ENCODE measurements around the gene ARHGAP15. TPM values are rescaled to one million over a fixed set of nuclear protein-coding genes. Genes with fewer than 3 reads are reported as not detected.

Gene ARHGAP15
- total and polyA plus RNA-seq, 2 donors (not counting 1 experiment from before 2014, with no cell fraction given): 0.07 TPM; not detected in 1

GRCh38 chr2:143246815-143247744 is 117.9 kb downstream of the ARHGAP15 start:
- no peaks in the 10 kb centered on the region for H4K20me1 ChIP-seq (ENCODE audit: control insufficient read depth, extremely low read depth, insufficient read depth, low read length)
- H2AFZ ChIP-seq (ENCODE audit: low read length): no peak overlapping the region
- TF ChIP-seq, protein P1, sequence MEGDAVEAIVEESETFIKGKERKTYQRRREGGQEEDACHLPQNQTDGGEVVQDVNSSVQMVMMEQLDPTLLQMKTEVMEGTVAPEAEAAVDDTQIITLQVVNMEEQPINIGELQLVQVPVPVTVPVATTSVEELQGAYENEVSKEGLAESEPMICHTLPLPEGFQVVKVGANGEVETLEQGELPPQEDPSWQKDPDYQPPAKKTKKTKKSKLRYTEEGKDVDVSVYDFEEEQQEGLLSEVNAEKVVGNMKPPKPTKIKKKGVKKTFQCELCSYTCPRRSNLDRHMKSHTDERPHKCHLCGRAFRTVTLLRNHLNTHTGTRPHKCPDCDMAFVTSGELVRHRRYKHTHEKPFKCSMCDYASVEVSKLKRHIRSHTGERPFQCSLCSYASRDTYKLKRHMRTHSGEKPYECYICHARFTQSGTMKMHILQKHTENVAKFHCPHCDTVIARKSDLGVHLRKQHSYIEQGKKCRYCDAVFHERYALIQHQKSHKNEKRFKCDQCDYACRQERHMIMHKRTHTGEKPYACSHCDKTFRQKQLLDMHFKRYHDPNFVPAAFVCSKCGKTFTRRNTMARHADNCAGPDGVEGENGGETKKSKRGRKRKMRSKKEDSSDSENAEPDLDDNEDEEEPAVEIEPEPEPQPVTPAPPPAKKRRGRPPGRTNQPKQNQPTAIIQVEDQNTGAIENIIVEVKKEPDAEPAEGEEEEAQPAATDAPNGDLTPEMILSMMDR (conservative IDR thresholded peaks at IDR 0.05 in 1 of 2, IDR thresholded peaks at IDR 0.05 in 1 of 2; ENCODE audit: low read depth in 1 of 2, low read length in 2 of 2): no peak
- TF ChIP-seq EZH2 (IDR thresholded peaks at IDR 0.05; ENCODE audit: low read length, missing control alignments): no peak
- no peaks in the 10 kb centered on the region for H3K27me3 ChIP-seq (ENCODE audit: control insufficient read depth, insufficient read depth, low read length)
- H3K36me3 ChIP-seq (ENCODE audit: control insufficient read depth, insufficient read depth, low read length): no peaks in the 10 kb centered on the region
- H3K4me1 ChIP-seq (ENCODE audit: control insufficient read depth, extremely low read depth, insufficient read depth, low read length): no peaks in the 10 kb centered on the region
- no peaks in the 10 kb centered on the region for H3K9me3 ChIP-seq (ENCODE audit: control insufficient read depth, insufficient read depth, low read depth, low read length)
- no peak overlapping the region for H3K27ac ChIP-seq (ENCODE audit: insufficient read depth, low read length)
- no peak for DNase-seq (ENCODE audit: low read depth in 2 of 2)
- no peak overlapping the region for H3K4me3 ChIP-seq (replicated peaks in 1 of 4; ENCODE audit: control extremely low read depth in 1 of 4, insufficient read depth in 1 of 4, low read depth in 3 of 4, low read length in 4 of 4)
- H3K79me2 ChIP-seq (ENCODE audit: control insufficient read depth, insufficient read depth, low read length): no peaks in the 10 kb centered on the region
- no peak overlapping the region for H3K4me2 ChIP-seq (ENCODE audit: extremely low read depth, insufficient read depth, low read length)
- H3K9ac ChIP-seq (ENCODE audit: insufficient read depth, low read length): no peak overlapping the region

DNA sequence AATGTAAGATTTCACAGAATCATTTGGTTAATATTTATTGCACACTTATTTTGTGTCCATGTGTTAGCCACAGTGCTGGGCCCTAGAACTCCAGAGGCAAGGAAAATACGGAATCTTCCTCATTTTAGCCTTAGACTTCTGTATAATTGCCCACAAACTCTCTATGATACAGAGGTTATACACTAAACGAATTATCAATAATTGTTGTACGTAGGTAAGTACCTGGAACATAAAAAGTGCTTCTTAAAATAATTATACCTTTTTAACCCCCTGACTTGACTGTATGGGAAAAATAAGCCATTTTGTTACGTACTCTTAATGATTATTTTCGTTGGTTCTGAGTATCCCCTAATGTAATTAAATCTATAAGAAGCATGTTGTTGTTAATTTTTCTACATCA is 119.4 kb downstream of the ARHGAP15 start:
- Histone ChIP-seq H3K4me3 (replicated peaks in 1 of 4; ENCODE audit: control extremely low read depth in 1 of 4, insufficient read depth in 1 of 4, low read depth in 3 of 4, low read length in 4 of 4) (no peak overlapping the region), H2AFZ (ENCODE audit: low read length) (no peak overlapping the region), H3K4me2 (ENCODE audit: extremely low read depth, insufficient read depth, low read length) (no peak overlapping the region), H3K27me3 (ENCODE audit: control insufficient read depth, insufficient read depth, low read length) (no peaks in the 10 kb centered on the region), H3K9ac (ENCODE audit: insufficient read depth, low read length) (no peak overlapping the region), H3K36me3 (ENCODE audit: control insufficient read depth, insufficient read depth, low read length) (no peaks in the 10 kb centered on the region), H3K4me1 (ENCODE audit: control insufficient read depth, extremely low read depth, insufficient read depth, low read length) (no peaks in the 10 kb centered on the region), H3K27ac (ENCODE audit: insufficient read depth, low read length) (no peak overlapping the region), H4K20me1 (ENCODE audit: control insufficient read depth, extremely low read depth, insufficient read depth, low read length) (no peaks in the 10 kb centered on the region), H3K9me3 (ENCODE audit: control insufficient read depth, insufficient read depth, low read depth, low read length) (no peaks in the 10 kb centered on the region), H3K79me2 (ENCODE audit: control insufficient read depth, insufficient read depth, low read length) (no peaks in the 10 kb centered on the region)
- TF ChIP-seq EZH2 (IDR thresholded peaks at IDR 0.05; ENCODE audit: low read length, missing control alignments): no peak
- TF ChIP-seq, protein P1 (conservative IDR thresholded peaks at IDR 0.05 in 1 of 2, IDR thresholded peaks at IDR 0.05 in 1 of 2; ENCODE audit: low read depth in 1 of 2, low read length in 2 of 2): no peak
- DNase-seq (ENCODE audit: low read depth in 2 of 2): no peak

DNA sequence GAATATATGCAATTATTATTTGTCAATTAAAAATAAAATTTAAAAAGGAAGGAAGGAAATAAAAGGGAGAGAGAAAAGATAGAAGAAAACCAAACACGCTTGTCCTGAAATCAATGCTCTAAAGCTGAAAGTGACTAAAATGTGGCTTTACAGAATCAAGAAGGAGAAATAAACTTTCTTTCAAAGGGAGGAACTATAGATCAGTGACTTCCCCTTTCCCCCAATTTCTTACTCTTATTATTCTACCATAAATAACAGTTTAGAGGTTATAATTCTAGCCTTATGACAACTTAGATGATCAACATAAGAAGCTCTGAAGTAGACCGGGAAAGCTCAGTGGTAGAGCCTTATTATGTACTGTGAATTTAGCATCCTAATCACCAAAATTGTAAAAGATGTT is 122.5 kb downstream of the ARHGAP15 start:
- Histone ChIP-seq H3K79me2 (ENCODE audit: control insufficient read depth, insufficient read depth, low read length) (no peaks in the 10 kb centered on the region), H3K9me3 (ENCODE audit: control insufficient read depth, insufficient read depth, low read depth, low read length) (no peaks in the 10 kb centered on the region), H2AFZ (ENCODE audit: low read length) (no peak overlapping the region), H3K4me3 (replicated peaks in 1 of 4; ENCODE audit: control extremely low read depth in 1 of 4, insufficient read depth in 1 of 4, low read depth in 3 of 4, low read length in 4 of 4) (no peak overlapping the region), H3K36me3 (ENCODE audit: control insufficient read depth, insufficient read depth, low read length) (no peaks in the 10 kb centered on the region), H4K20me1 (ENCODE audit: control insufficient read depth, extremely low read depth, insufficient read depth, low read length) (no peaks in the 10 kb centered on the region), H3K27ac (ENCODE audit: insufficient read depth, low read length) (no peak overlapping the region), H3K4me1 (ENCODE audit: control insufficient read depth, extremely low read depth, insufficient read depth, low read length) (no peaks in the 10 kb centered on the region), H3K27me3 (ENCODE audit: control insufficient read depth, insufficient read depth, low read length) (no peaks in the 10 kb centered on the region), H3K4me2 (ENCODE audit: extremely low read depth, insufficient read depth, low read length) (no peak overlapping the region), H3K9ac (ENCODE audit: insufficient read depth, low read length) (no peak overlapping the region)
- DNase-seq (ENCODE audit: low read depth in 2 of 2): no peak
- TF ChIP-seq EZH2 (IDR thresholded peaks at IDR 0.05; ENCODE audit: low read length, missing control alignments): no peak
- TF ChIP-seq, protein P1 (conservative IDR thresholded peaks at IDR 0.05 in 1 of 2, IDR thresholded peaks at IDR 0.05 in 1 of 2; ENCODE audit: low read depth in 1 of 2, low read length in 2 of 2): no peak

Data from fibroblast of lung (primary cell).